Measurements from ENCODE around the gene L1CAM.

L1CAM gene

GRCh38 chrX:153827903-153828302 is 58.1 kb downstream of the L1CAM start:
- H4K91ac ChIP-seq (ENCODE audit: low read depth, low read length) = no peak overlapping the region
- H2BK12ac ChIP-seq (ENCODE audit: low read length) = no peak overlapping the region
- H3K4me2 ChIP-seq (ENCODE audit: low read length) = no peak overlapping the region
- no peak overlapping the region for H3K27ac ChIP-seq (ENCODE audit: low read depth, low read length)
- no peak overlapping the region for H2AFZ ChIP-seq (ENCODE audit: insufficient read depth, low read length, poor library complexity)
- peaks cover 5 to 12% of the 10 kb centered on the region in 2 experiments for H3K4me1 ChIP-seq (ENCODE audit: control insufficient read depth in 1 of 2, insufficient read depth in 2 of 2, low read length in 2 of 2)
- no peak for DNase-seq
- H3K27me3 ChIP-seq (ENCODE audit: insufficient read depth, low read length) = peaks cover 21% of the 10 kb centered on the region
- no peak overlapping the region for H3K23ac ChIP-seq (ENCODE audit: low read length)
- no peak overlapping the region for H3K18ac ChIP-seq (ENCODE audit: low read length)
- H3K4ac ChIP-seq (ENCODE audit: low read depth, low read length) = no peak overlapping the region
- no peaks in the 10 kb centered on the region for H3K36me3 ChIP-seq (ENCODE audit: control insufficient read depth in 1 of 2, insufficient read depth in 2 of 2, low read length in 2 of 2)
- H3K9me3 ChIP-seq (ENCODE audit: insufficient read depth, low read depth, low read length) = no peaks in the 10 kb centered on the region
- H3K4me3 ChIP-seq (ENCODE audit: low read depth, low read length) = no peak overlapping the region
- H3K9ac ChIP-seq (ENCODE audit: low read length) = no peak overlapping the region
- no peaks in the 10 kb centered on the region for H3K79me2 ChIP-seq (ENCODE audit: control insufficient read depth, insufficient read depth, low read length, poor library complexity)
- no peak overlapping the region for H2AK5ac ChIP-seq (ENCODE audit: low read length)
- no peak overlapping the region for H3K14ac ChIP-seq (ENCODE audit: low read length)
- H4K8ac ChIP-seq (ENCODE audit: low read depth, low read length) = no peak overlapping the region
- no peaks in the 10 kb centered on the region for H3K79me1 ChIP-seq (ENCODE audit: low read length)
- no peak overlapping the region for H2BK120ac ChIP-seq (ENCODE audit: insufficient read depth, low read length, poor library complexity)
- no CpG with 5 or more reads among the region's 9 CpGs for WGBS (ENCODE audit: extremely low coverage, insufficient coverage, insufficient read length)
- H2BK5ac ChIP-seq (ENCODE audit: low read depth, low read length, poor library complexity) = no peak overlapping the region
- H4K12ac ChIP-seq (ENCODE audit: low read depth, low read length) = no peak overlapping the region

GRCh38 chrX:153827016-153827415 is 59.0 kb downstream of the L1CAM start:
- no peak overlapping the region for H2AK5ac ChIP-seq (ENCODE audit: low read length)
- H3K4ac ChIP-seq (ENCODE audit: low read depth, low read length) = no peak overlapping the region
- no peak overlapping the region for H3K4me2 ChIP-seq (ENCODE audit: low read length)
- H3K14ac ChIP-seq (ENCODE audit: low read length) = no peak overlapping the region
- no peak overlapping the region for H2AFZ ChIP-seq (ENCODE audit: insufficient read depth, low read length, poor library complexity)
- H3K36me3 ChIP-seq (ENCODE audit: control insufficient read depth in 1 of 2, insufficient read depth in 2 of 2, low read length in 2 of 2) = no peaks in the 10 kb centered on the region
- no peaks in the 10 kb centered on the region for H3K9me3 ChIP-seq (ENCODE audit: insufficient read depth, low read depth, low read length)
- no peak overlapping the region for H2BK120ac ChIP-seq (ENCODE audit: insufficient read depth, low read length, poor library complexity)
- peaks cover 5 to 12% of the 10 kb centered on the region in 2 experiments for H3K4me1 ChIP-seq (ENCODE audit: control insufficient read depth in 1 of 2, insufficient read depth in 2 of 2, low read length in 2 of 2)
- no peak overlapping the region for H4K8ac ChIP-seq (ENCODE audit: low read depth, low read length)
- no peak overlapping the region for H2BK12ac ChIP-seq (ENCODE audit: low read length)
- no peak overlapping the region for H3K9ac ChIP-seq (ENCODE audit: low read length)
- H3K79me2 ChIP-seq (ENCODE audit: control insufficient read depth, insufficient read depth, low read length, poor library complexity) = no peaks in the 10 kb centered on the region
- H3K79me1 ChIP-seq (ENCODE audit: low read length) = no peaks in the 10 kb centered on the region
- H4K12ac ChIP-seq (ENCODE audit: low read depth, low read length) = no peak overlapping the region
- no peak overlapping the region for H2BK5ac ChIP-seq (ENCODE audit: low read depth, low read length, poor library complexity)
- WGBS (ENCODE audit: extremely low coverage, insufficient coverage, insufficient read length) = no CpG with 5 or more reads among the region's 3 CpGs
- H3K18ac ChIP-seq (ENCODE audit: low read length) = no peak overlapping the region
- peaks cover 21% of the 10 kb centered on the region for H3K27me3 ChIP-seq (ENCODE audit: insufficient read depth, low read length)
- H3K27ac ChIP-seq (ENCODE audit: low read depth, low read length) = no peak overlapping the region
- H4K91ac ChIP-seq (ENCODE audit: low read depth, low read length) = no peak overlapping the region
- no peak overlapping the region for H3K23ac ChIP-seq (ENCODE audit: low read length)
- no peak for DNase-seq
- no peak overlapping the region for H3K4me3 ChIP-seq (ENCODE audit: low read depth, low read length)

- DNase-seq = no peak
- Histone ChIP-seq H4K12ac (ENCODE audit: low read depth, low read length) (no peak overlapping the region), H2BK12ac (ENCODE audit: low read length) (no peak overlapping the region), H3K36me3 (ENCODE audit: control insufficient read depth in 1 of 2, insufficient read depth in 2 of 2, low read length in 2 of 2) (no peaks in the 10 kb centered on the region), H3K4me3 (ENCODE audit: low read depth, low read length) (no peak overlapping the region), H3K9ac (ENCODE audit: low read length) (no peak overlapping the region), H2AK5ac (ENCODE audit: low read length) (no peak overlapping the region), H4K91ac (ENCODE audit: low read depth, low read length) (no peak overlapping the region), H2AFZ (ENCODE audit: insufficient read depth, low read length, poor library complexity) (no peak overlapping the region), H3K14ac (ENCODE audit: low read length) (no peak overlapping the region), H3K27me3 (ENCODE audit: insufficient read depth, low read length) (peaks cover 9% of the 10 kb centered on the region), H3K23ac (ENCODE audit: low read length) (no peak overlapping the region), H3K79me2 (ENCODE audit: control insufficient read depth, insufficient read depth, low read length, poor library complexity) (no peaks in the 10 kb centered on the region), H3K27ac (ENCODE audit: low read depth, low read length) (no peak overlapping the region), H4K8ac (ENCODE audit: low read depth, low read length) (no peak overlapping the region), H3K9me3 (ENCODE audit: insufficient read depth, low read depth, low read length) (no peaks in the 10 kb centered on the region), H2BK5ac (ENCODE audit: low read depth, low read length, poor library complexity) (no peak overlapping the region), H2BK120ac (ENCODE audit: insufficient read depth, low read length, poor library complexity) (no peak overlapping the region), H3K18ac (ENCODE audit: low read length) (no peak overlapping the region), H3K4me1 (ENCODE audit: control insufficient read depth in 1 of 2, insufficient read depth in 2 of 2, low read length in 2 of 2) (peaks cover 5 to 12% of the 10 kb centered on the region in 2 experiments), H3K4me2 (ENCODE audit: low read length) (no peak overlapping the region), H3K79me1 (ENCODE audit: low read length) (no peaks in the 10 kb centered on the region), H3K4ac (ENCODE audit: low read depth, low read length) (no peak overlapping the region)
- no CpG with 5 or more reads among the region's 8 CpGs for WGBS (ENCODE audit: extremely low coverage, insufficient coverage, insufficient read length)
Measured at GRCh38 chrX:153825042-153825441, 60.9 kb downstream of the L1CAM start.

- no CpG with 5 or more reads among the region's 10 CpGs for WGBS (ENCODE audit: extremely low coverage, insufficient coverage, insufficient read length)
Measured at GRCh38 chrX:153824348-153824747, 61.6 kb downstream of the L1CAM start.

More at GRCh38 chrX:153824348-153824747, 61.6 kb downstream of the L1CAM start:
- H3K4me2 ChIP-seq (ENCODE audit: low read length) = no peak overlapping the region
- H3K9me3 ChIP-seq (ENCODE audit: insufficient read depth, low read depth, low read length) = no peaks in the 10 kb centered on the region
- H3K27ac ChIP-seq (ENCODE audit: low read depth, low read length) = no peak overlapping the region
- H3K18ac ChIP-seq (ENCODE audit: low read length) = no peak overlapping the region
- H3K79me1 ChIP-seq (ENCODE audit: low read length) = peaks cover under 1% of the 10 kb centered on the region
- H2BK5ac ChIP-seq (ENCODE audit: low read depth, low read length, poor library complexity) = no peak overlapping the region
- no peak overlapping the region for H3K23ac ChIP-seq (ENCODE audit: low read length)
- H4K91ac ChIP-seq (ENCODE audit: low read depth, low read length) = no peak overlapping the region
- H3K36me3 ChIP-seq (ENCODE audit: control insufficient read depth in 1 of 2, insufficient read depth in 2 of 2, low read length in 2 of 2) = no peaks in the 10 kb centered on the region
- H4K8ac ChIP-seq (ENCODE audit: low read depth, low read length) = no peak overlapping the region
- H2BK120ac ChIP-seq (ENCODE audit: insufficient read depth, low read length, poor library complexity) = no peak overlapping the region
- no peak overlapping the region for H3K4me3 ChIP-seq (ENCODE audit: low read depth, low read length)
- H3K14ac ChIP-seq (ENCODE audit: low read length) = no peak overlapping the region
- no peak overlapping the region for H4K12ac ChIP-seq (ENCODE audit: low read depth, low read length)
- H3K4ac ChIP-seq (ENCODE audit: low read depth, low read length) = no peak overlapping the region
- H3K79me2 ChIP-seq (ENCODE audit: control insufficient read depth, insufficient read depth, low read length, poor library complexity) = peaks cover under 1% of the 10 kb centered on the region
- peaks cover 7 to 10% of the 10 kb centered on the region in 2 experiments for H3K4me1 ChIP-seq (ENCODE audit: control insufficient read depth in 1 of 2, insufficient read depth in 2 of 2, low read length in 2 of 2)
- peaks cover 2% of the 10 kb centered on the region for H3K27me3 ChIP-seq (ENCODE audit: insufficient read depth, low read length)
- no peak for DNase-seq
- H2AFZ ChIP-seq (ENCODE audit: insufficient read depth, low read length, poor library complexity) = no peak overlapping the region
- H2BK12ac ChIP-seq (ENCODE audit: low read length) = no peak overlapping the region
- H2AK5ac ChIP-seq (ENCODE audit: low read length) = no peak overlapping the region
- no peak overlapping the region for H3K9ac ChIP-seq (ENCODE audit: low read length)

Data from trophoblast cell (in vitro differentiated cells and primary cell).